DMS114 treated with DMSO at 0.1 percent for 48 hours (cell line): ENCODE measurements around the gene SNRNP48.

Experiments
- DNase-seq: peaks from one replicate; lab custom pipeline; 2025; ENCODE audit not compliant: unreplicated experiment; lab: John Stamatoyannopoulos, UW

The SNRNP48 gene

GRCh38 chr6:7593229-7593628, 3.2 kb downstream of the SNRNP48 start:
- no peak for DNase-seq

- no peak for DNase-seq
Observed at GRCh38 chr6:7594579-7595125, 4.7 kb downstream of the SNRNP48 start.

GRCh38 chr6:7604003-7604402, 14.0 kb downstream of the SNRNP48 start:
- DNase-seq, result no peak

GRCh38 chr6:7604506-7604905, 14.5 kb downstream of the SNRNP48 start:
- no peak for DNase-seq

- peak; percentile 41 for DNase-seq
Observed at GRCh38 chr6:7615611-7616383, 25.8 kb downstream of the SNRNP48 start.

- DNase-seq, result no peak
Observed at GRCh38 chr6:7617801-7618764, 28.1 kb downstream of the SNRNP48 start.

GRCh38 chr6:7621761-7622160, 31.8 kb downstream of the SNRNP48 start:
- no peak for DNase-seq

GRCh38 chr6:7624796-7625710, 35.1 kb downstream of the SNRNP48 start:
- no peak for DNase-seq

GRCh38 chr6:7628479-7628878, 38.5 kb downstream of the SNRNP48 start:
- DNase-seq, result no peak

GRCh38 chr6:7628909-7629308, 38.9 kb downstream of the SNRNP48 start:
- no peak for DNase-seq

- no peak for DNase-seq
Observed at GRCh38 chr6:7629321-7629720, 39.3 kb downstream of the SNRNP48 start.

- DNase-seq, result no peak
Observed at GRCh38 chr6:7630792-7631191, 40.8 kb downstream of the SNRNP48 start.

- DNase-seq, result no peak
Observed at GRCh38 chr6:7631466-7631865, 41.5 kb downstream of the SNRNP48 start.

- no peak for DNase-seq
Observed at GRCh38 chr6:7632501-7633290, 42.7 kb downstream of the SNRNP48 start.

GRCh38 chr6:7633361-7633760, 43.4 kb downstream of the SNRNP48 start:
- DNase-seq, result no peak

GRCh38 chr6:7636151-7636550, 46.2 kb downstream of the SNRNP48 start:
- DNase-seq, result no peak

GRCh38 chr6:7637533-7637932, 47.5 kb downstream of the SNRNP48 start:
- DNase-seq, result no peak

GRCh38 chr6:7639427-7639826, 49.4 kb downstream of the SNRNP48 start:
- DNase-seq, result no peak

GRCh38 chr6:7640016-7640415, 50.0 kb downstream of the SNRNP48 start:
- no peak for DNase-seq
